SK-N-SH treated with all-trans-retinoic acid at 6 μM for 48 hours (cell line): ENCODE results near the gene PHLDB3.

Experiments used
- ATAC-seq: fragments of 200-7000 bp; cut with Tn5 transposase; 3 replicates; pipeline ENCODE4 v1.9.1; 2020; ENCODE audit warnings: mild to moderate bottlenecking, moderate library complexity
- ARNTL ChIP-seq: fragments of 450-650 bp; formaldehyde crosslinking; IDR thresholded peaks from 2 replicates; pipeline ENCODE4 v1.5.0; 2020; ENCODE audit warnings: low read depth, mild to moderate bottlenecking, moderate library complexity, borderline replicate concordance
- BACH2 ChIP-seq: fragments of 250-450 bp; sonication (Bioruptor Pico); IDR thresholded peaks from 2 replicates; pipeline ENCODE4 v1.9.0; 2021; ENCODE audit warnings: mild to moderate bottlenecking, borderline replicate concordance
- CSDC2 ChIP-seq: fragments of 250-450 bp; sonication (Bioruptor Pico); IDR thresholded peaks from 2 replicates; pipeline ENCODE4 v1.5.0; 2020; ENCODE audit warnings: mild to moderate bottlenecking, moderate library complexity
- GLIS3 ChIP-seq: fragments of 250-450 bp; sonication (Bioruptor Pico); IDR thresholded peaks from 2 replicates; pipeline ENCODE4 v1.5.0; 2020; ENCODE audit warnings: mild to moderate bottlenecking, moderate library complexity
- ISL1 ChIP-seq: fragments of 250-450 bp; sonication (Bioruptor Pico); IDR thresholded peaks from 2 replicates; pipeline ENCODE4 v2.1.2; 2022; ENCODE audit warnings: mild to moderate bottlenecking, moderate library complexity
- OSR1 ChIP-seq: fragments of 250-450 bp; sonication (Bioruptor Pico); IDR thresholded peaks from 2 replicates; pipeline ENCODE4 v1.8.0; 2022; ENCODE audit warnings: moderate library complexity, mild to moderate bottlenecking, inconsistent platforms
- PPARA ChIP-seq: fragments of 250-450 bp; sonication (Bioruptor Pico); IDR thresholded peaks from 2 replicates; pipeline ENCODE4 v1.5.0; 2020; ENCODE audit warnings: mild to moderate bottlenecking, borderline replicate concordance
- RARB ChIP-seq: fragments of 250-450 bp; sonication (Bioruptor Pico); IDR thresholded peaks from 2 replicates; pipeline ENCODE4 v1.8.0; 2021; ENCODE audit warnings: mild to moderate bottlenecking, moderate library complexity
- SNAI2 ChIP-seq: fragments of 250-450 bp; sonication (Bioruptor Pico); IDR thresholded peaks from 2 replicates; pipeline ENCODE4 v1.5.0; 2020; ENCODE audit warnings: mild to moderate bottlenecking, moderate library complexity
- TCF4 ChIP-seq: fragments of 250-450 bp; sonication (Bioruptor Pico); IDR thresholded peaks from 2 replicates; pipeline ENCODE4 v1.8.0; 2021; ENCODE audit warnings: mild to moderate bottlenecking, moderate library complexity, borderline replicate concordance
- TOX ChIP-seq: fragments of 250-450 bp; sonication (Bioruptor Pico); IDR thresholded peaks from 2 replicates; pipeline ENCODE4 v1.8.0; 2021; ENCODE audit warnings: mild to moderate bottlenecking, moderate library complexity, borderline replicate concordance
- ZC3H10 ChIP-seq: fragments of 250-450 bp; sonication (Bioruptor Pico); IDR thresholded peaks from 2 replicates; pipeline ENCODE4 v1.5.1; 2021; ENCODE audit warnings: mild to moderate bottlenecking, moderate library complexity
- ZFP3 ChIP-seq: fragments of 250-450 bp; sonication (Bioruptor Pico); IDR thresholded peaks from 2 replicates; pipeline ENCODE4 v1.5.0; 2020; ENCODE audit warnings: mild to moderate bottlenecking, moderate library complexity
- ZFP30 ChIP-seq: fragments of 450-650 bp; formaldehyde crosslinking; IDR thresholded peaks from 2 replicates; pipeline ENCODE4 v1.5.0; 2022; ENCODE audit warnings: mild to moderate bottlenecking, moderate library complexity
- ZNF565 ChIP-seq: fragments of 450-650 bp; formaldehyde crosslinking; conservative IDR thresholded peaks from 2 replicates; pipeline ENCODE4 v1.5.0; 2020; ENCODE audit warnings: low read depth, mild to moderate bottlenecking, moderate library complexity
- TF ChIP-seq, protein P1 (sequence below): fragments of 250-450 bp; sonication (Bioruptor Pico); IDR thresholded peaks from 2 replicates; pipeline ENCODE4 v1.5.1; 2021; ENCODE audit warnings: mild to moderate bottlenecking, moderate library complexity
- TF ChIP-seq, protein P2 (sequence below): fragments of 250-450 bp; sonication (Bioruptor Pico); IDR thresholded peaks from 2 replicates; pipeline ENCODE4 v1.8.0; 2021; ENCODE audit warnings: low read depth, mild to moderate bottlenecking, moderate library complexity, borderline replicate concordance
- TF ChIP-seq, protein P3 (sequence below): fragments of 250-450 bp; sonication (Bioruptor Pico); IDR thresholded peaks from 2 replicates; pipeline ENCODE4 v1.5.0; 2020; ENCODE audit warnings: mild to moderate bottlenecking, moderate library complexity
- TF ChIP-seq, protein P4 (sequence below): fragments of 250-450 bp; sonication (Bioruptor Pico); IDR thresholded peaks from 2 replicates; pipeline ENCODE4 v1.8.0; 2020; ENCODE audit warnings: mild to moderate bottlenecking, moderate library complexity, borderline replicate concordance
- TF ChIP-seq, protein P5 (sequence below): fragments of 250-450 bp; sonication (Bioruptor Pico); IDR thresholded peaks from 2 replicates; pipeline ENCODE4 v1.5.1; 2020; ENCODE audit warnings: low read depth, mild to moderate bottlenecking, moderate library complexity

Gene PHLDB3

DNA sequence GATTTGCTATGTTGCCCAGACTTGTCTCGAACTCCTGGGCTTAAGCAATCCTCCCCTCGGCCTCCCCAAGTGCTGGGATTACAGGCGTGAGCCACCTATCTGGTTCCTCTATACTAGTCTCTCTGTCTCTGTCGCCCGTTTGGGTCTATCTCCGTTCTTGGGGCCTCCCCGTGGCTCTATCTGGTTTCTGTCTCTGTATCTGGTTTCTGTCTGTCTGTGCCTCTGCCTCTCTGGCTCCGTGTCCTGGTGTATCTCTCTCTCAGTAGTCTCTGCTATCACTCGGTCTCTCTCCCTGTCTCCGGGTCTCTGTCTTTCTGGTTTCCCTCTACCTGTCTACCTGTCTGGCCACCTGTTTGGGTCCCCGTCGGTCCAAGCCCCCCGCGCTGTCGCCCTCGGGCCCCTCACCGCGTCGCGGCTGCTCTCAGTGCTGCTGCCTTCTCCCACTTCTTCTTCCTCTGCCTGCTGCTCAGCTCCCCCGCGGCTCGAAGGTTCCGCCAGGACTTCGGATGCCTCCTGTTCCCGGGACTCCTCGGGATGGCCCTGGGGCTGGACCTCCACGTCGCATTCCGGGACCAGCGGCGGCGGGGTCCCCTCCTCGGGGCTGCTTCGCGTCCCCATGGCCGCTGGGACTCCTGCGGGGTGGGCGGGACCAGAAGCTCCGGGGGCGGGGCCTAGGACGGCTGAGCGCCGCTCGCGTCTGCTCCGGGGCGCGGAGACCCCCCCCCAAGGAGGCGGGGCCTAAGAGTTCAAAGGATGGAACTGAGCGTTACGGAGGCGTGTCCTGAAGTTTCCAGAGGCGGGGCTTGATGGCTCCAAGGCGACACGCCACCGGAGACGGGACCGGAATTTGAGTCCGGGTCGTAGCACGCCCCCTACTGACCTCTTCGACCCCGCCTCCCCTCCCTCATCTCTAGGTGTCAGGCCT lies 783 bp downstream of the PHLDB3 start:
- peak; percentile 96 for ATAC-seq
- TF ChIP-seq ZC3H10 (CRISPR knock-in tag) (no peak), PPARA (CRISPR knock-in tag) (no peak), CSDC2 (no peak), TOX (no peak)
- TF ChIP-seq, protein P1, sequence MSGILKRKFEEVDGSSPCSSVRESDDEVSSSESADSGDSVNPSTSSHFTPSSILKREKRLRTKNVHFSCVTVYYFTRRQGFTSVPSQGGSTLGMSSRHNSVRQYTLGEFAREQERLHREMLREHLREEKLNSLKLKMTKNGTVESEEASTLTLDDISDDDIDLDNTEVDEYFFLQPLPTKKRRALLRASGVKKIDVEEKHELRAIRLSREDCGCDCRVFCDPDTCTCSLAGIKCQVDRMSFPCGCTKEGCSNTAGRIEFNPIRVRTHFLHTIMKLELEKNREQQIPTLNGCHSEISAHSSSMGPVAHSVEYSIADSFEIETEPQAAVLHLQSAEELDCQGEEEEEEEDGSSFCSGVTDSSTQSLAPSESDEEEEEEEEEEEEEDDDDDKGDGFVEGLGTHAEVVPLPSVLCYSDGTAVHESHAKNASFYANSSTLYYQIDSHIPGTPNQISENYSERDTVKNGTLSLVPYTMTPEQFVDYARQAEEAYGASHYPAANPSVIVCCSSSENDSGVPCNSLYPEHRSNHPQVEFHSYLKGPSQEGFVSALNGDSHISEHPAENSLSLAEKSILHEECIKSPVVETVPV (CRISPR knock-in tag) = no peak
- TF ChIP-seq, protein P2, sequence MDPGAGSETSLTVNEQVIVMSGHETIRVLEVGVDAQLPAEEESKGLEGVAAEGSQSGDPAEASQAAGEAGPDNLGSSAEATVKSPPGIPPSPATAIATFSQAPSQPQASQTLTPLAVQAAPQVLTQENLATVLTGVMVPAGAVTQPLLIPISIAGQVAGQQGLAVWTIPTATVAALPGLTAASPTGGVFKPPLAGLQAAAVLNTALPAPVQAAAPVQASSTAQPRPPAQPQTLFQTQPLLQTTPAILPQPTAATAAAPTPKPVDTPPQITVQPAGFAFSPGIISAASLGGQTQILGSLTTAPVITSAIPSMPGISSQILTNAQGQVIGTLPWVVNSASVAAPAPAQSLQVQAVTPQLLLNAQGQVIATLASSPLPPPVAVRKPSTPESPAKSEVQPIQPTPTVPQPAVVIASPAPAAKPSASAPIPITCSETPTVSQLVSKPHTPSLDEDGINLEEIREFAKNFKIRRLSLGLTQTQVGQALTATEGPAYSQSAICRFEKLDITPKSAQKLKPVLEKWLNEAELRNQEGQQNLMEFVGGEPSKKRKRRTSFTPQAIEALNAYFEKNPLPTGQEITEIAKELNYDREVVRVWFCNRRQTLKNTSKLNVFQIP = no peak
- TF ChIP-seq, protein P3, sequence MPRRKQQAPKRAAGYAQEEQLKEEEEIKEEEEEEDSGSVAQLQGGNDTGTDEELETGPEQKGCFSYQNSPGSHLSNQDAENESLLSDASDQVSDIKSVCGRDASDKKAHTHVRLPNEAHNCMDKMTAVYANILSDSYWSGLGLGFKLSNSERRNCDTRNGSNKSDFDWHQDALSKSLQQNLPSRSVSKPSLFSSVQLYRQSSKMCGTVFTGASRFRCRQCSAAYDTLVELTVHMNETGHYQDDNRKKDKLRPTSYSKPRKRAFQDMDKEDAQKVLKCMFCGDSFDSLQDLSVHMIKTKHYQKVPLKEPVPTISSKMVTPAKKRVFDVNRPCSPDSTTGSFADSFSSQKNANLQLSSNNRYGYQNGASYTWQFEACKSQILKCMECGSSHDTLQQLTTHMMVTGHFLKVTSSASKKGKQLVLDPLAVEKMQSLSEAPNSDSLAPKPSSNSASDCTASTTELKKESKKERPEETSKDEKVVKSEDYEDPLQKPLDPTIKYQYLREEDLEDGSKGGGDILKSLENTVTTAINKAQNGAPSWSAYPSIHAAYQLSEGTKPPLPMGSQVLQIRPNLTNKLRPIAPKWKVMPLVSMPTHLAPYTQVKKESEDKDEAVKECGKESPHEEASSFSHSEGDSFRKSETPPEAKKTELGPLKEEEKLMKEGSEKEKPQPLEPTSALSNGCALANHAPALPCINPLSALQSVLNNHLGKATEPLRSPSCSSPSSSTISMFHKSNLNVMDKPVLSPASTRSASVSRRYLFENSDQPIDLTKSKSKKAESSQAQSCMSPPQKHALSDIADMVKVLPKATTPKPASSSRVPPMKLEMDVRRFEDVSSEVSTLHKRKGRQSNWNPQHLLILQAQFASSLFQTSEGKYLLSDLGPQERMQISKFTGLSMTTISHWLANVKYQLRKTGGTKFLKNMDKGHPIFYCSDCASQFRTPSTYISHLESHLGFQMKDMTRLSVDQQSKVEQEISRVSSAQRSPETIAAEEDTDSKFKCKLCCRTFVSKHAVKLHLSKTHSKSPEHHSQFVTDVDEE = no peak
- TF ChIP-seq, protein P4, sequence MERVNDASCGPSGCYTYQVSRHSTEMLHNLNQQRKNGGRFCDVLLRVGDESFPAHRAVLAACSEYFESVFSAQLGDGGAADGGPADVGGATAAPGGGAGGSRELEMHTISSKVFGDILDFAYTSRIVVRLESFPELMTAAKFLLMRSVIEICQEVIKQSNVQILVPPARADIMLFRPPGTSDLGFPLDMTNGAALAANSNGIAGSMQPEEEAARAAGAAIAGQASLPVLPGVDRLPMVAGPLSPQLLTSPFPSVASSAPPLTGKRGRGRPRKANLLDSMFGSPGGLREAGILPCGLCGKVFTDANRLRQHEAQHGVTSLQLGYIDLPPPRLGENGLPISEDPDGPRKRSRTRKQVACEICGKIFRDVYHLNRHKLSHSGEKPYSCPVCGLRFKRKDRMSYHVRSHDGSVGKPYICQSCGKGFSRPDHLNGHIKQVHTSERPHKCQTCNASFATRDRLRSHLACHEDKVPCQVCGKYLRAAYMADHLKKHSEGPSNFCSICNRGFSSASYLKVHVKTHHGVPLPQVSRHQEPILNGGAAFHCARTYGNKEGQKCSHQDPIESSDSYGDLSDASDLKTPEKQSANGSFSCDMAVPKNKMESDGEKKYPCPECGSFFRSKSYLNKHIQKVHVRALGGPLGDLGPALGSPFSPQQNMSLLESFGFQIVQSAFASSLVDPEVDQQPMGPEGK (CRISPR knock-in tag) = no peak

DNA sequence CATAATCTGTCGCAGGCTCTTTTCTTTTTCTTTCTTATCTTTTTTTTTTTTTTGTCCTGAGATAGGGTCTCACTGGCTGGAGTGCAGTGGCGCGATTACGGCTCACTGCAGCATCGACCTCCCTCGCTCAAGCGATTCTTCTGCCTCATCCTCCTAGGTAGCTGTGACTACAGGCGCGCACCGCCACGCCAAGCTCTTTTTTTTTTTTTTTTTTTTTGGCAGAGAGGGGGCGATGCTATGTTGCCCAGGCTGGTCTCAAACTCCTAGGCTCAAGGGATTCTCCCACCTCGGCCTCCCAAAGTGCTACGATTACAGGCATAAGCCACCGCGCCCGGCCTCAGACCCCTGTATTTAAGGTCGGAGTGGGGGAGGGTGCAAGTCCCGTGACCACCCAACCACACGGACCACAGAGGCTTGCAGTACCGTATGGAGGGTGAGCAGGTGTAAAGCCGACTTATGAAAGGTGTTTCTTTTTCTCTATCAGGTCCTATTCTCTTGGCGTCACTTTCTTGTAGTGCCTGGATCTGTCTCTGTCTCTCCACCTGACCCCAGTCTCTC lies 2.0 kb downstream of the PHLDB3 start:
- ATAC-seq = no peak
- no peak for TF ChIP-seq TOX
- TF ChIP-seq ZC3H10 (CRISPR knock-in tag) = no peak
- no peak for TF ChIP-seq ISL1
- no peak for TF ChIP-seq ZFP30 (CRISPR knock-in tag)
- no peak for TF ChIP-seq PPARA (CRISPR knock-in tag)
- no peak for TF ChIP-seq TCF4 (CRISPR knock-in tag)
- no peak for TF ChIP-seq OSR1
- TF ChIP-seq SNAI2 (CRISPR knock-in tag) = no peak
- TF ChIP-seq GLIS3 (CRISPR knock-in tag) = no peak
- TF ChIP-seq ZNF565 (CRISPR knock-in tag) = no peak
- TF ChIP-seq ARNTL (CRISPR knock-in tag) = no peak
- TF ChIP-seq, protein P2 = no peak
- no peak for TF ChIP-seq RARB
- TF ChIP-seq, protein P5, sequence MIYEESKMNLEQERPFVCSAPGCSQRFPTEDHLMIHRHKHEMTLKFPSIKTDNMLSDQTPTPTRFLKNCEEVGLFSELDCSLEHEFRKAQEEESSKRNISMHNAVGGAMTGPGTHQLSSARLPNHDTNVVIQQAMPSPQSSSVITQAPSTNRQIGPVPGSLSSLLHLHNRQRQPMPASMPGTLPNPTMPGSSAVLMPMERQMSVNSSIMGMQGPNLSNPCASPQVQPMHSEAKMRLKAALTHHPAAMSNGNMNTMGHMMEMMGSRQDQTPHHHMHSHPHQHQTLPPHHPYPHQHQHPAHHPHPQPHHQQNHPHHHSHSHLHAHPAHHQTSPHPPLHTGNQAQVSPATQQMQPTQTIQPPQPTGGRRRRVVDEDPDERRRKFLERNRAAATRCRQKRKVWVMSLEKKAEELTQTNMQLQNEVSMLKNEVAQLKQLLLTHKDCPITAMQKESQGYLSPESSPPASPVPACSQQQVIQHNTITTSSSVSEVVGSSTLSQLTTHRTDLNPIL (CRISPR knock-in tag) = no peak
- TF ChIP-seq ZFP3 (CRISPR knock-in tag) = no peak
- TF ChIP-seq BACH2 (CRISPR knock-in tag) = no peak
- TF ChIP-seq CSDC2 = no peak
